Activated T-cell treated with anti-CD3 and anti-CD28 coated beads, Interleukin-2, amount 50 U/mL, for 72 hours (primary cell): ENCODE data around the gene RBBP4. TPM values are rescaled to one million over a fixed set of nuclear protein-coding genes. Genes with fewer than 3 reads are reported as not detected.
"Not testable (repeated sequence)": the region's sequence is repeated elsewhere in the genome, so short reads cannot be mapped to it uniquely, and the experiment has no call there.

Source experiments
- ATAC-seq, 2 donors: fragments of 150-1000 bp; cut with Tn5 transposase; replicated peaks in 1 of 2; 2 replicates each; pipeline ENCODE4 v1.10.0; 2021; ENCODE audit warnings: moderate library complexity in 2 of 2, mild to moderate bottlenecking in 1 of 2
- DNase-seq, 2 donors: peaks; one replicate each; pipeline ENCODE4 v3.0.0; 2021 to 2022; ENCODE audit warnings: mixed read lengths in 1 of 2
- H3K27ac Mint-ChIP-seq: one replicate; pipeline ENCODE4 v1.8.0; 2022; ENCODE audit warnings: mild to moderate bottlenecking, moderate library complexity, mixed read lengths
- H3K27me3 Mint-ChIP-seq: one replicate; pipeline ENCODE4 v1.8.0; 2022; ENCODE audit warnings: low read depth, mixed read lengths
- H3K36me3 Mint-ChIP-seq, 2 donors: one replicate each; pipeline ENCODE4 v1.8.0; 2022; ENCODE audit warnings: mixed read lengths in 2 of 2, mild to moderate bottlenecking in 1 of 2; ENCODE audit not compliant: insufficient read depth in 2 of 2
- H3K4me1 Mint-ChIP-seq: one replicate; pipeline ENCODE4 v1.8.0; 2022; ENCODE audit warnings: low read depth, mixed read lengths
- H3K4me3 Mint-ChIP-seq, 2 donors: one replicate each; pipeline ENCODE4 v1.8.0; 2022; ENCODE audit warnings: mild to moderate bottlenecking in 2 of 2, mixed read lengths in 2 of 2, moderate library complexity in 2 of 2
- H3K9me3 Mint-ChIP-seq, 2 donors: one replicate each; pipeline ENCODE4 v1.8.0; 2022; ENCODE audit warnings: mixed read lengths in 2 of 2
- total RNA-seq, 2 donors: library from RNA; stranded (reverse); gene quantifications; one replicate each; pipeline ENCODE4 v1.2.3, GENCODE V29; 2022

Gene RBBP4
- total RNA-seq, 2 donors from 2014 or later = 252 to 274 TPM

- no peak for DNase-seq
- H3K4me1 Mint-ChIP-seq = peaks cover 12% of the 10 kb centered on the region
- no peak overlapping the region for H3K4me3 Mint-ChIP-seq
- H3K27ac Mint-ChIP-seq = no peak overlapping the region
- H3K27me3 Mint-ChIP-seq = no peaks in the 10 kb centered on the region
- peaks cover 2 to 15% of the 10 kb centered on the region in 2 donors for H3K36me3 Mint-ChIP-seq
- no peak for ATAC-seq
- no peaks in the 10 kb centered on the region for H3K9me3 Mint-ChIP-seq
Measured at GRCh38 chr1:32685498-32685897, 34.5 kb downstream of the RBBP4 start.

GRCh38 chr1:32686387-32686786 is 35.4 kb downstream of the RBBP4 start:
- Mint-ChIP-seq H3K27ac (peak overlapping the region; percentile 15), H3K9me3 (no peaks in the 10 kb centered on the region), H3K4me1 (peaks cover 10% of the 10 kb centered on the region), H3K4me3 (no peak overlapping the region), H3K27me3 (no peaks in the 10 kb centered on the region), H3K36me3 (peaks cover 2 to 10% of the 10 kb centered on the region in 2 donors)
- DNase-seq (no peak), ATAC-seq (no peak)

- DNase-seq (no peak), ATAC-seq (no peak)
- Mint-ChIP-seq H3K4me3 (no peak overlapping the region), H3K27ac (no peak overlapping the region), H3K36me3 (no peaks in the 10 kb centered on the region), H3K4me1 (no peaks in the 10 kb centered on the region), H3K27me3 (no peaks in the 10 kb centered on the region), H3K9me3 (no peaks in the 10 kb centered on the region)
Measured at GRCh38 chr1:32693455-32694174, 42.6 kb downstream of the RBBP4 start.

GRCh38 chr1:32695098-32695904 is 44.3 kb downstream of the RBBP4 start:
- Mint-ChIP-seq H3K4me1 (no peaks in the 10 kb centered on the region), H3K9me3 (no peaks in the 10 kb centered on the region), H3K27ac (no peak overlapping the region), H3K4me3 (no peak overlapping the region), H3K27me3 (no peaks in the 10 kb centered on the region), H3K36me3 (no peaks in the 10 kb centered on the region)
- ATAC-seq (peak in 1 of 2 donors; percentile 28), DNase-seq (no peak)

GRCh38 chr1:32696041-32696440 is 45.0 kb downstream of the RBBP4 start:
- H3K27ac Mint-ChIP-seq = no peak overlapping the region
- H3K4me3 Mint-ChIP-seq = no peak overlapping the region
- ATAC-seq = no peak

GRCh38 chr1:32696996-32697395 is 46.0 kb downstream of the RBBP4 start:
- not testable (repeated sequence) for H3K36me3 Mint-ChIP-seq, H3K9me3 Mint-ChIP-seq, H3K27me3 Mint-ChIP-seq, DNase-seq, H3K4me1 Mint-ChIP-seq, H3K27ac Mint-ChIP-seq, H3K4me3 Mint-ChIP-seq, ATAC-seq

More at GRCh38 chr1:32696041-32696440, 45.0 kb downstream of the RBBP4 start:
- no peaks in the 10 kb centered on the region for H3K27me3 Mint-ChIP-seq
- no peaks in the 10 kb centered on the region for H3K9me3 Mint-ChIP-seq
- no peaks in the 10 kb centered on the region for H3K4me1 Mint-ChIP-seq
- no peak for DNase-seq
- H3K36me3 Mint-ChIP-seq = no peaks in the 10 kb centered on the region

- Mint-ChIP-seq H3K9me3 (no peaks in the 10 kb centered on the region), H3K27ac (no peak overlapping the region), H3K36me3 (peaks cover 0 to 3% of the 10 kb centered on the region in 2 donors), H3K27me3 (peaks cover 25% of the 10 kb centered on the region), H3K4me3 (no peak overlapping the region), H3K4me1 (peaks cover 8% of the 10 kb centered on the region)
- ATAC-seq (no peak), DNase-seq (no peak)
Measured at GRCh38 chr1:32701421-32701911, 50.5 kb downstream of the RBBP4 start.

- H3K27me3 Mint-ChIP-seq = peaks cover 28% of the 10 kb centered on the region
- ATAC-seq = peak in 1 of 2 donors; percentile 7
Measured at GRCh38 chr1:32701951-32702598, 51.1 kb downstream of the RBBP4 start.

GRCh38 chr1:32702599-32703478 is 51.8 kb downstream of the RBBP4 start, which contains the start of gene SYNC:
SYNC (minus strand) TSS chr1:32702770; CDS start chr1:32702660, 110 bp downstream.
- Mint-ChIP-seq H3K27me3 (peaks cover 28% of the 10 kb centered on the region), H3K4me1 (peaks cover 8% of the 10 kb centered on the region), H3K4me3 (peak within 1 kb of the TSS; percentile 42 to 62), H3K9me3 (no peaks in the 10 kb centered on the region), H3K36me3 (peaks cover 0 to 3% of the 10 kb centered on the region in 2 donors), H3K27ac (no peak within 1 kb of the TSS)
- ATAC-seq (peak; percentile 74 to 78), DNase-seq (peak in 1 of 2 donors; percentile 42)

More at GRCh38 chr1:32701951-32702598, 51.1 kb downstream of the RBBP4 start:
- Mint-ChIP-seq H3K9me3 (no peaks in the 10 kb centered on the region), H3K36me3 (peaks cover 0 to 3% of the 10 kb centered on the region in 2 donors), H3K4me1 (peaks cover 8% of the 10 kb centered on the region), H3K4me3 (peak overlapping the region; percentile 24 to 61), H3K27ac (no peak overlapping the region)
- DNase-seq = no peak

- Mint-ChIP-seq H3K9me3 (no peaks in the 10 kb centered on the region), H3K4me1 (peaks cover 8% of the 10 kb centered on the region), H3K27ac (no peak overlapping the region), H3K4me3 (peak overlapping the region; percentile 42 to 62), H3K36me3 (peaks cover 0 to 3% of the 10 kb centered on the region in 2 donors), H3K27me3 (peaks cover 28% of the 10 kb centered on the region)
- DNase-seq (no peak), ATAC-seq (no peak)
Measured at GRCh38 chr1:32703479-32704291, 52.7 kb downstream of the RBBP4 start.

- ATAC-seq (no peak), DNase-seq (no peak)
- Mint-ChIP-seq H3K27me3 (peaks cover 28% of the 10 kb centered on the region), H3K4me3 (no peak overlapping the region), H3K4me1 (peaks cover 8% of the 10 kb centered on the region), H3K36me3 (peaks cover 0 to 3% of the 10 kb centered on the region in 2 donors), H3K9me3 (no peaks in the 10 kb centered on the region), H3K27ac (no peak overlapping the region)
Measured at GRCh38 chr1:32705516-32705915, 54.5 kb downstream of the RBBP4 start.
